GM21528 (cell line): ENCODE results near the gene NRL.

Source experiments
- ATAC-seq: cut with Tn5 transposase; IDR thresholded peaks from one replicate; pipeline ENCODE4 v1.9.1; 2021; ENCODE audit warnings: mild to moderate bottlenecking, moderate library complexity; ENCODE audit not compliant: unreplicated experiment, low FRiP score

Gene NRL

DNA sequence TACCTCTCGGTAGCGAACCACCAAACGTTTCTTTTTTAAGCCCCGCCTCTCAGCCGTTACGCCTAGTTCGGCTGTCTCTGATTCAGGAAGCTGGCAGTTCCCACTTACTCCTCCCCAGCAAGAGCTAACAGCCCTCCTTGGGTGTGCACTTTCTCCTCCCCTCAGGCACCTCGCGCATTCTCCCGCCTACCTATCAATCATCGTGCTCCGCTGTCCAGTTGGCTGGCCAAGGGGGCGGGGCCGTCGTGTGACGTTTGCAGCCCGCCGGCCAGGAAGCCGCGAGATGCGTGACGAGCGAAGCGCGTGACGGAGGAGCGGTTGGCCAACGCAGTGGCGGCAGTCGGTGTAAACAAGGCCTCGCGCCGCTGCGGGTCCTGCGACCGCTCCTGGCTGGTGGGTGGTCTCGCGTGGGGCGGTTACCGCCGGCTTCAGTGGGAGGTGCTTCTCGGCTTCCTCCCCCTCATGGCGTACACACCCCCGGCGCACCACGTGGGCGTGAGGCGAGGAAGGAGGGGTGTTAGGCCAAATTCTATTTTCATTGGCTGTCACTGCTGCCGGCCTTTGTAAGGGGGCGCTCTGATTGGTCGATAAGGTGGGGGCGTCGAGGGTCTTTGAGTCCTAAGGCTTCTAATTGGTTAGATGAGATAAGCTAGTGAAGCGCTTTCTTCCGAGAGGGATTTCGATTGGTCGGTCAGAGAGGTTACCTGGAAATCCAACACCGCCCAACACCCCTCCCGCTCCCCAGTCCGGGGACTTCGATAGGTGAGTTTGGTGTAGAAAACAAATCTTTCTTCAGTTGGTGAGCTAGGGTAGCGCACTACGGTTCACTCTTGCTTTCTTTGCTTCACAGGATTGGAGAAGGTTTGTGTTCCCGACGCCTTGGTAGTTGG, at the start of gene NRL, which contains the start of gene DCAF11:
Gene NRL, minus strand, starts transcription at position 418 of the 890 bp plus-strand sequence. CDS start 32,101 bp downstream, outside the sequence.
Gene DCAF11, plus strand, starts transcription at position 246 of the 890 bp plus-strand sequence. CDS start 818 bp downstream, outside the sequence.
- peak; percentile 86 for ATAC-seq

DNA sequence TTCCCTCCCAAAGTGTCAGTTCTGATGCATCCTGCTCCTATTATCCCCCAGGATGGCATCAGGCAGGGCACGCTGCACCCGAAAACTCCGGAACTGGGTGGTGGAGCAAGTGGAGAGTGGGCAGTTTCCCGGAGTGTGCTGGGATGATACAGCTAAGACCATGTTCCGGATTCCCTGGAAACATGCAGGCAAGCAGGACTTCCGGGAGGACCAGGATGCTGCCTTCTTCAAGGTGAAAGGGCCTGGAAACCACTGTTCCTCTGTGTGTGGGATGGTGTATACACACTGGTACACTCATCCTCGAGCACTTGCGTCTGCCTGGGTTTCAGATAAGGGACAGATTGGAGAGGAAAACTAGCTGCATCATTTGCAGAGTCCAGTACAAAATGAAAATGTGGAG, 47.3 kb upstream of the NRL start:
- no peak for ATAC-seq

DNA sequence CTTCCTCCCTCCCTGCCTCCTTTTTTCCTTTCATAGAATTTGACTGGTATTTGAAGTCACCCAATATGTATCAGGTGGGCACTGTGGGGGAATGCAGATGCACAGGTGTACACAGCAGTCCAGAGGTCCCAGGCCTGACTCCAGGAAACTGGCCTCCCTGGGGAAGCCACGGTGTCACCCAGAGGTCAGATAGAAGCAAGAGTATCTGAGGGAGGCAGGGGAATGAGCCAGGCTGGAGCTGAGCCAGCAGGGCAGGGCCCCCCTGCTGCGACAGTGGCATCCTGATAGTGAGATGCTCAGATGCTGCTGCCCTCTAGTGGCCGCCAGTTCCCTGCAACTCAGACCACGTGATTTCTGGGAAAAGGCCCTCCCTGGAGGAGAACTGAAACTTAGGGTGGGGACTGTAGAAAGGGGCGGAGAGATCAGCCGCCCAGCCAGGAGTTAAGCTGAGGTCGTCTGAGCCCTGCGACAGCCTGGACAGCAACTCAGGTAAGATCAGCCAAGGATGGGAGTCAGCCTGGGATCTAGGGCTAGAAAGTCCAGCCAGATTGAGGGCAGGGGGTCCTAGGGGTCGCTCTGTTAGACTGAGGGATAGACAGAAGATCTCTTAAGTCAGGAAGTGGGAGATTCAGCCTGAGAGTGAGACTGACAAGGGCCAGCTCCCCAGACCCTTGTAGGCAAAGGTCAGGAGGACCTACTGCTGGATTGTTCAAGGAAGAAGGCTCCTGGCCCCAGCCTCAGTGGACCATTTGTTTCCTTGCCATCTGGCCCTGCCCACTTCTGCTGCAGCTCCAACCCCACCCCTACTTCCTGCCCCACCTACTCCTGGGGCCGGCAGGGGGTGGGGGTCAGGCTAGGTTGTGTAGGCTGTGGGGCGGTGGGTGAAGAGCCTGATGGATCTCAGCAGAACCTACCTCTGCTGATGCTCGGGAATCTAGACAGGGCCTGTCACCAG, 46.4 kb upstream of the NRL start, which contains the start of gene IRF9:
Gene IRF9, plus strand, starts transcription at position 416 of the 955 bp plus-strand sequence. CDS start 880 bp downstream, outside the sequence.
- peak; percentile 84 for ATAC-seq

DNA sequence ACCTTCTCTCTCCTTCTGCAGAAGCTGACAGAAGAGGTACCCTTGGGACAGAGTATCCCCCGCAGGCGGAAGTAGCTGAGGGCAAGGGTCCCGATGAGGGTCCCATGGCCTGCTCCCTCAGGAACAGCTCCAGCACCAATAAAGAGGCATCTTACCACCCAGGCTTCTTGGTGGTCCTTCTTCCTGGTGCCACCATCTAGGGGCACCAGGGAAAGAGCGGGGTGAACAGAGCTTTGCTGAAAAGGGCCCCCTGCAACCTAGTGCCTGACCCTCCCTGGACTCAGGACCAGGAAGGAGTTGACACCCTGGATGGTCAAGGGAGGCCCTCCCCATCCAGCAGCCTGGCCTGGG, 45.7 kb upstream of the NRL start:
- peak; percentile 5 for ATAC-seq

DNA sequence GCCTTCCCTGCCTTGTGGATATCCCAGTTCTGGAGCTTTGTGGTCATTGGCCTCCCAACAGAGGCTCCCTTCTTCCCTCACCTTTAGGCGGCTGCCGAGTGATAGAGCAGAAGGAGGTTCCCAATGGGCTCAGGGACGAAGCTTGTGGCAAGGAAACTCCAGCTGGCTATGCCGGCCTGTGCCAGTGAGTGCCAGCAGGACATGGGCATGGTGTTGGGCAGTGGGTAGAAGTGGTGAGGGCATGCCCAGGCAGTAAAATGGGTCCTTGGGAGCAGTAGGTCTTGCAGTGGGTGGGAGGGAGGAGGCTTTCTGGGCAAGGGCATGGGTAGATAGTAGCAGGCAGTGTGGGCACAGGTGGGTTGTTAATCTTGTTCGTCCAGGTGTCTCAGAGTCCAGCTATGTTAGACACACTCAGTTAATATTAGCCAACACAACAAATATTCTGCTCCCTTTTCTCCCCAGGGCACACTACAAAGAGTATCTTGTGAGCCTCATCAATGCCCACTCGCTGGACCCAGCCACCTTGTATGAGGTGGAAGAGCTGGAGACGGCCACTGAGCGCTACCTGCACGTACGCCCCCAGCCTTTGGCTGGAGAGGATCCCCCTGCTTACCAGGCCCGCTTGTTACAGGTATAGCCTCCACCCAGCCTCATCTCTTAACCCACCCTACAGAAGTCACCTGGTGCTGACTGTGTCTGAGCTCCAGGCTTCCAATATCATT, 45.2 kb upstream of the NRL start:
- no peak for ATAC-seq

DNA sequence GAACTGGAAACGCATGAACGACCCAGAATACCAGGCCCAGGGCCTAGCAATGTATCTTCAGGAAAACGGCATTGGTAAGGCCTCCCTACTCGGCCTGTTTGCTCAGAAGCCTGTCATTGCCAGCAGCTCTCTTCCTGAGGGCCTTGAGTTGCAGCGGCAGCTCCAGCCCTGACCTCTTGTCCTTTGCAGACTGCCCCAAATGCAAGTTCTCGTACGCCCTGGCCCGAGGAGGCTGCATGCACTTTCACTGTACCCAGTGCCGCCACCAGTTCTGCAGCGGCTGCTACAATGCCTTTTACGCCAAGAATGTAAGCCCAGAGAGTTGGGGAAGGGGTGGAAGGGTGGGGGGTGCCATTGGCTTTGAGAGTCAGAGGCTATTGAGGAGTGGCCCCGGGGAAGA, 42.6 kb upstream of the NRL start:
- ATAC-seq, result no peak

DNA sequence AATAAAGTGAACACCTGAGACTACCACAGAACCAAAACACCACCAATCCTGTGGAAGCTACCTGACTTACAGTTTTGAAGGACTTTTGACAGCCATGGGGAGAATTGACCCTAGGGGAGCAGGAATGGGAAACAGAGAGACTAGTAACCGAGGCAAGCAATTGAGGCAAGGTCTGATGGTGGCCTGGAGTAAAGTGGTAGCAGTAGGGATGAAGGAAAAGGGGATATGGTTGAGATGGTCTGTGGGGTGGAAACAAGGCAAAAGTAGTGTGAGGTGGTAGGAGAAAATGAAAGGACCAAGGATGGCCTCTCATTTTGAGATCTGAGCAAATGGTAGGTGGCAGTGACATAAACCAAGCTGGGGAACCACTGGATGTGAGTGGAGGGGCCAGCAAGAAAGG, 42.1 kb upstream of the NRL start:
- ATAC-seq, result no peak

DNA sequence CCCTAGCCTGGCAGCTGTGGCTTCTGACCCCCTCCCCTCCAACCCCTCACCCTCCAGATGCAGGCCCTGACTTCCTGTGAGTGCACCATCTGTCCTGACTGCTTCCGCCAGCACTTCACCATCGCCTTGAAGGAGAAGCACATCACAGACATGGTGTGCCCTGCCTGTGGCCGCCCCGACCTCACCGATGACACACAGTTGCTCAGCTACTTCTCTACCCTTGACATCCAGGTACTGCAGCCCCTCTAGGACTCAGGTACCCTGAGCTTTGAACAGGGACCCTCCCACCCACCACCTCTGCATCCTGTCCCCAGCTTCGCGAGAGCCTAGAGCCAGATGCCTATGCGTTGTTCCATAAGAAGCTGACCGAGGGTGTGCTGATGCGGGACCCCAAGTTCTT, 40.4 kb upstream of the NRL start:
- no peak for ATAC-seq

DNA sequence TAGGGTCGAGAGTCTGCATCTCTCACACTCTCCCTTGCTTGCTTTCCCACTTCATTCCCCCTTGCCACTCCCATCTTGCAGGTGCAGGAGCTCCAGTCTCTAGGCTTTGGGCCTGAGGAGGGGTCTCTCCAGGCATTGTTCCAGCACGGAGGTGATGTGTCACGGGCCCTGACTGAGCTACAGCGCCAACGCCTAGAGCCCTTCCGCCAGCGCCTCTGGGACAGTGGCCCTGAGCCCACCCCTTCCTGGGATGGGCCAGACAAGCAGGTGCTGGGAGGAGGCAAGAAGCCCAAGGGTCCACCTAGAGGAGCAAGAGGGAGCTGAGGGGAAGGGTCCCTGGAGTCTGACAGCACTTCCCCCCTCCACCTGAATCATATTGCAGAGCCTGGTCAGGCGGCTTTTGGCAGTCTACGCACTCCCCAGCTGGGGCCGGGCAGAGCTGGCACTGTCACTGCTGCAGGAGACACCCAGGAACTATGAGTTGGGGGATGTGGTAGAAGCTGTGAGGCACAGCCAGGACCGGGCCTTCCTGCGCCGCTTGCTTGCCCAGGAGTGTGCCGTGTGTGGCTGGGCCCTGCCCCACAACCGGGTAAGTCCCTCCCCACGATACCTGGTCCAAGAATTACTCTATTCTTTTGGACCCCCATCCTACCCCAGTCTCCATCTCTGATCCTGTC, 36.8 kb upstream of the NRL start:
- no peak for ATAC-seq

DNA sequence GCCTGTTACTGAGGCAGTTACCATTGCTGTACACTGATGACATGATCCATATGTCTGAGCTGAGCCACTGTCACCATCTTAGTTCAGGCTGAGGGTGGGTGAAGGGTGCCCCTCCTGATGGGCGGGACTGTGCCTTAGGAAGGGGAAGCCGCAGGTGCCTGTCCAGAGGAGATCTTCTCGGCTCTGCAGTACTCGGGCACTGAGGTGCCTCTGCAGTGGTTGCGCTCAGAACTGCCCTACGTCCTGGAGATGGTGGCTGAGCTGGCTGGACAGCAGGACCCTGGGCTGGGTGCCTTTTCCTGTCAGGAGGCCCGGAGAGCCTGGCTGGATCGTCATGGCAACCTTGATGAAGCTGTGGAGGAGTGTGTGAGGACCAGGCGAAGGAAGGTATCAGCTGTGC, 36.2 kb upstream of the NRL start:
- no peak for ATAC-seq

DNA sequence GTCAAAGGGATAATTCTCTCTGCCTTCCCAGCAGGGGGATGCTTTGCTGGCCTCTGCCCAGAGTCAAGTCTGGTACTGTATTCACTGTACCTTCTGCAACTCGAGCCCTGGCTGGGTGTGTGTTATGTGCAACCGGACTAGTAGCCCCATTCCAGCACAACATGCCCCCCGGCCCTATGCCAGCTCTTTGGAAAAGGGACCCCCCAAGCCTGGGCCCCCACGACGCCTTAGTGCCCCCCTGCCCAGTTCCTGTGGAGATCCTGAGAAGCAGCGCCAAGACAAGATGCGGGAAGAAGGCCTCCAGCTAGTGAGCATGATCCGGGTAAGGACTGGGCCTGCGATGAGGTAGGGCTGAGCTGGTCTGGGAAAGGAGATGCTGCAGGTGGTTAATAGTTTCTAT, 35.8 kb upstream of the NRL start:
- no peak for ATAC-seq

DNA sequence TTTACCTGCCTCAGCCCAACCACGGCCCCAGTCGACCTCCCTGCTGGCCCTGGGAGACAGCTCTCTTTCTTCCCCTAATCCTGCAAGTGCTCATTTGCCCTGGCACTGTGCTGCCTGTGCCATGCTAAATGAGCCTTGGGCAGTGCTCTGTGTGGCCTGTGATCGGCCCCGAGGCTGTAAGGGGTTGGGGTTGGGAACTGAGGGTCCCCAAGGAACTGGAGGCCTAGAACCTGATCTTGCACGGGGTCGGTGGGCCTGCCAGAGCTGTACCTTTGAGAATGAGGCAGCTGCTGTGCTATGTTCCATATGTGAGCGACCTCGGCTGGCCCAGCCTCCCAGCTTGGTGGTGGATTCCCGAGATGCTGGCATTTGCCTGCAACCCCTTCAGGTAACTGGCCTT, 35.3 kb upstream of the NRL start:
- ATAC-seq, result no peak

DNA sequence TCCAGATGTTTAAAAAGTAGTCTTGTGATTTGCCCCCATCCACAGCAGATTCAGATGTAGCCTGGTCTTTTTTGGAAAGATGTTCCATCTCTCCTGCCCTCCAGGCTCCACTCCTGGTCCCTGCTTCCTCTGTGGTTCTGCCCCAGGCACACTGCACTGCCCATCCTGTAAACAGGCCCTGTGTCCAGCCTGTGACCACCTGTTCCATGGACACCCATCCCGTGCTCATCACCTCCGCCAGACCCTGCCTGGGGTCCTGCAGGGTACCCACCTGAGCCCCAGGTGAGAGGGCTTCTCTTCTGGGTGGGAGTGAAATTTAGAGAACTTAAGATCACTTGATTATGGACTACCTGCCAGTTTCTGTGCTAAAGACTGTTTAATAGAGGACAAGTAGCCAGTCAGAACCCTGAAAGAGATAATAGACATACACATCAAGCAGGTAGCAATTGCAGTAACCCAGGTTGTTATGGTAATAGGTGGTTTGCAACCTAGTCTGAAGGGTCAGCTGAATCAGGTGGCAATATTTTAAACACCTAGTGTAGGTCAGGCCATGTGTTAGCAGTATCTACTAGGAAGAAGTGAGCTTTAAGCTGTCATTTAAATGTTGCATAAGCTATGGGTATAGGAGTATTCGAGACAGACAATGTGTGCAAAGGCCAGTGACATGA, 34.7 kb upstream of the NRL start:
- no peak for ATAC-seq

DNA sequence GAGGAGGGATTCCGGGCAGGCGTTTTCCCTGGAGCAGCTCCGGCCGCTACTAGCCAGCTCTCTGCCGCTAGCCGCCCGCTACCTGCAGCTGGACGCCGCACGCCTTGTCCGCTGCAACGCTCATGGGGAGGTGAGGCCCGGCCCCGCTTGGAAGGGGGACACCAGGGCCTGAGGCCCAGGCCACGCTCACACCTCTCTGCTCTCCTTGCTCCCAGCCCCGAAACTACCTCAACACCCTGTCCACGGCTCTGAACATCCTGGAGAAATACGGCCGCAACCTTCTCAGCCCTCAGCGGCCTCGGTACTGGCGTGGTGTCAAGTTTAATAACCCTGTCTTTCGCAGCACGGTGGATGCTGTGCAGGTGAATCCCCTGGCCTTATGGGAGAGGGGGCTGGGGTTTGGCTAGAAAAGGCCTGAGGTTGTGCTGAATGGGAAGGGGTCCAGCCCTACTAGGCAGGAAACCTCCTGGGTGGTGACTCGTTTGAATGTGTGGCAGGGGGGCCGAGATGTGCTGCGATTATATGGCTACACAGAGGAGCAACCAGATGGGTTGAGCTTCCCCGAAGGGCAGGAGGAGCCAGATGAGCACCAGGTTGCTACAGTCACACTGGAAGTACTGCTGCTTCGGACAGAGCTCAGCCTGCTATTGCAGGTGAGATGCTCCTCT, 33.1 kb upstream of the NRL start:
- no peak for ATAC-seq

DNA sequence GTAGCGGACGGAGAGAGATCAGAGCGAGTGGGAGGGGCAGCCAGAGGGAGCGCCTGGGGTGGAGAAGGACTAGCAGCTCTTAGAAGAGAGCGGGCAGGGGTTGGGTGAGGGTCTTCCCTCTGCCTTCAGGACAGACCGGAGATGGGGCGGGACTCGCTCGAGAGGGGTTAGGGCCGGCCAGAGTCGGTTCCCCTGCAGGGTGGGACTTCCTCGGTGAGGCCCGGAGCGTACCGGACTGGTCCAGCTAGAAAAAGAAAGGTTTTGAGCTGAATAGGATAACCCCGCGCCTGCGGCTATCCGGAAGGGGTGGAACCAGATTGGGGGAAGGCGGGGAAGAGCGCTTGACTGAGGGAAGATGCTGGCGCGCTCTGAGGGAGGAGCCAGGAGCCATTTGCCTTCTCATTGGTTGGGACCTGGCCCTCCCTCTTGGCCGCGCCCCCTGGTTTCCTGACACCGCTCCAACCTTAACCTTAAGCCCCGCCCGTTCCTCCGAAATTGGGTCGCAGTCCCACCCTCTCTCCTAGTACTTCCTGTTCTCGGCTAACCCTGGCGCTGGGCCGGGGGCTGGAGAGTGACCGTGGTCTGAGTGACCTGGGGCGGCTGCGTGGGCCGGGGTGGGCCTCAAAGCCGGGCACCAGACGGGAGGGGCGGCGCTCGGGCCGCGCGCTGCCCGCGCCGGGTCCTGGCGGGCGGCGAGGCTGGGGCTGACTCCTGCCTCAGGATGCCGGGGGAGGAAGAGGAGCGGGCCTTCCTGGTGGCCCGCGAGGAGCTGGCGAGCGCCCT, 32.4 kb upstream of the NRL start, which contains the start of gene RNF31:
Gene RNF31, plus strand, starts transcription at position 521 of the 783 bp plus-strand sequence. Its CDS starts 201 bp downstream, at position 722.
- peak; percentile 78 for ATAC-seq

DNA sequence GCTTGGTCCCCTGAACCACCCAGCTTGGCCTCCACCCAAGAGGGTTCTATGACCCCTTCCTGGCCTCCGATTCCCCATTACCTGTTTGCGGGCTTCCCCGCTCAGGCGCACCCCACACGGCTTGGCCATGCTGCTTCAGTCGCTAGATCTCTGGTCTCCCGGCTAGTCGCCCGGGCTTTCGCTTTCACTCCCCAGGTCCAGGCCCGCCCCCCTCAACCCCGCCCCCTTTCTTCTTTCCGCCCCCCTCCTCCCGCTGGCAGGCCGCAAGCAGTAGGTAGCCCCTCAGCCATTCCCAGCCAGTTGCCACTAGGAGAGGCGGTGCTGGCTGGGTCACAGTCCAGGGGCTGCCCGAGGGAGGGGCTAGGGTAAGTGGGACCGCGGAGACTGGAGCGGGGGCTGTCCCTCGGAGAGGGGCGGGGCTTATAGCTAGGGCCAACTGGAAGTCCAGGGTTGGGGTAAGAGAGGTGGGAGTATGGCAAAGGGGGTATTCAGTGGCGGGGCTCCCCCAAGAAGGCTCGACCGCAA, 31.8 kb upstream of the NRL start, which contains the start of gene PSME2:
Gene PSME2, minus strand, starts transcription at position 158 of the 525 bp plus-strand sequence. Its CDS starts 29 bp downstream, at position 129.
- peak; percentile 67 for ATAC-seq

DNA sequence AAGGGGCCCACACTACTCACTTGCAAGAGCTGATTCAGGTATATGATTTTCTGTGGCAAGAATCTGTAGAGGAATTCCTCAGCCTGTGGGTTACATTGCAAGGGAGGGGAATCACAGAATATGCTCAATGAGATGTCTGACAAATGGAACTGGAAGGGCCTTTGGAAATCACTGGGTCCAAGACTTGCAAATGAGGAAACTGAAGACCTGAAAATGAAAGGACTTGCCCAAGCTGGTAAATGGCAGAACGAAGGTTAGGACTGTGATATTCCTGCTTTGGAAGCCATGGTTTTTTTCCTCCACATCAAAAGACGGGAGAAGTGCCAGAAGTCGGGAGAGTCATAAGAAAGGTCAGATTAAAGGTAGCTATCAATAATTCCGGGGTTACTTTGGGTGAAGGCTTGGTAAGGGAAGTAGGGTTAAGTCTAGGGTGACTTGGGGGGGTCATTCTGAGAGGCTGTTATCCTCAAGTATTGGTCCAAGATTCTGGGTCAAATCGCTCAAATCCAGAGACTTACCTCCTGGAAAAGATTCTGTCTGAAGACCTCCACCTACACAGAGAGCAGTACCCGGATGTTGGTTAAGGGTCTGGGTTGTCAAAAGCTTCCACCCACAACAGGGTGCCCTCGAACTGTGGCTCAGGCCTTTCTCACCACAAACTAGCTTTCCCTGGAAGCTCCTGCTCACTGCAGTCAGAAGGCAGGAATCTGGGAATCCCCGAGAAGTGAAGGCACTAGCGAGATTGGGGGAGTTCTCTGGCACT, 31.1 kb upstream of the NRL start:
- no peak for ATAC-seq
